B cell (primary cell): ENCODE data around the gene CLSTN2.

ENCODE experiments used
- CTCF ChIP-seq: fragments of 200-600 bp; IDR thresholded peaks from one replicate; pipeline ENCODE4 v1.8.0; 2022; ENCODE audit warnings: antibody characterized with exemption, mild to moderate bottlenecking
- EZH2 ChIP-seq: IDR thresholded peaks from 2 replicates; pipeline ENCODE4 v1.6.1; 2012; ENCODE audit warnings: borderline replicate concordance, low read depth, mild to moderate bottlenecking, moderate library complexity, low read length; ENCODE audit not compliant: insufficient read depth, poor library complexity, severe bottlenecking

GRCh38 chr3:140443073-140443472 is 508.1 kb downstream of the CLSTN2 start:
- no peak for TF ChIP-seq CTCF
- no peak for TF ChIP-seq EZH2
